Activated T-cell treated with anti-CD3 and anti-CD28 coated beads, Interleukin-2, amount 50 U/mL, for 48 hours (primary cell): ENCODE measurements around the gene CXorf49B.
"Not testable (repeated sequence)": the region's sequence is repeated elsewhere in the genome, so short reads cannot be mapped to it uniquely, and the experiment has no call there.

ENCODE experiments used
- DNase-seq, 2 experiments: peaks; one replicate each; pipeline ENCODE4 v3.0.0-alpha.2; 2020

CXorf49B gene

GRCh38 chrX:71763049-71763448 is at the start of gene CXorf49B:
TSS of gene CXorf49B (plus strand) at chrX:71763349. CDS start at chrX:71763424, 75 bp downstream.
- not testable (repeated sequence) for DNase-seq

GRCh38 chrX:71714064-71714463 is 49.1 kb upstream of the CXorf49B start:
- not testable (repeated sequence) for DNase-seq

- DNase-seq = not testable (repeated sequence)
These were observed 47.6 kb upstream of the CXorf49B start for GRCh38 chrX:71715551-71715950.

- not testable (repeated sequence) for DNase-seq
These were observed 46.8 kb upstream of the CXorf49B start for GRCh38 chrX:71716323-71716722.

GRCh38 chrX:71718185-71718584 is 45.0 kb upstream of the CXorf49B start, which contains the start of gene CXorf49:
TSS of gene CXorf49 (minus strand) at chrX:71718285. CDS start at chrX:71718151, 134 bp downstream.
- DNase-seq = not testable (repeated sequence)

GRCh38 chrX:71719195-71719594 is 44.0 kb upstream of the CXorf49B start:
- not testable (repeated sequence) for DNase-seq

GRCh38 chrX:71720289-71720886 is 42.8 kb upstream of the CXorf49B start:
- DNase-seq = not testable (repeated sequence)

GRCh38 chrX:71760688-71761281 is 2.4 kb upstream of the CXorf49B start:
- DNase-seq = not testable (repeated sequence)

- not testable (repeated sequence) for DNase-seq
These were observed 1.7 kb downstream of the CXorf49B start for GRCh38 chrX:71764832-71765231.

GRCh38 chrX:71765613-71766012 is 2.5 kb downstream of the CXorf49B start:
- not testable (repeated sequence) for DNase-seq

- not testable (repeated sequence) for DNase-seq
These were observed 4.0 kb downstream of the CXorf49B start for GRCh38 chrX:71767134-71767533.

- not testable (repeated sequence) for DNase-seq
These were observed 15.2 kb downstream of the CXorf49B start for GRCh38 chrX:71778322-71778721.

GRCh38 chrX:71782225-71782949 is 19.2 kb downstream of the CXorf49B start:
- not testable (repeated sequence) for DNase-seq

GRCh38 chrX:71782950-71783299 is 19.8 kb downstream of the CXorf49B start:
- DNase-seq = not testable (repeated sequence)

- not testable (repeated sequence) for DNase-seq
These were observed 20.6 kb downstream of the CXorf49B start for GRCh38 chrX:71783569-71784347.

GRCh38 chrX:71784348-71784983 is 21.3 kb downstream of the CXorf49B start:
- DNase-seq = not testable (repeated sequence)

- DNase-seq = not testable (repeated sequence)
These were observed 43.3 kb downstream of the CXorf49B start for GRCh38 chrX:71806450-71806849.

- no peak for DNase-seq
These were observed 46.7 kb downstream of the CXorf49B start for GRCh38 chrX:71809886-71810285.

- no peak for DNase-seq
These were observed 51.2 kb downstream of the CXorf49B start for GRCh38 chrX:71814123-71814912.

GRCh38 chrX:71815121-71815905 is 52.2 kb downstream of the CXorf49B start:
- no peak for DNase-seq

GRCh38 chrX:71815906-71816156 is 52.7 kb downstream of the CXorf49B start:
- DNase-seq = no peak
